H1 (cell line): ENCODE results near the gene CACNB2.

Experiments
- CHD7 ChIP-seq: fragments of 300-600 bp; sonication (generic); IDR thresholded peaks from 2 replicates; pipeline ENCODE4 v1.7.1; 2012; ENCODE audit warnings: low read length, moderate library complexity, mild to moderate bottlenecking, inconsistent platforms; ENCODE audit not compliant: insufficient replicate concordance
- EZH2 ChIP-seq: fragments of 200-600 bp; sonication (generic); IDR thresholded peaks from 2 replicates; pipeline ENCODE4 v1.7.1; 2012; ENCODE audit warnings: low read depth, mild to moderate bottlenecking, moderate library complexity, low read length, inconsistent platforms; ENCODE audit not compliant: severe bottlenecking
- POLR2A ChIP-seq, 2 experiments: IDR thresholded peaks; 1 replicate in 1 of 2; 2 replicates in 1 of 2; pipeline ENCODE4 v1.6.1; 2011; ENCODE audit warnings: low read depth in 2 of 2, low read length in 2 of 2, mild to moderate bottlenecking in 2 of 2; ENCODE audit errors: control extremely low read depth in 1 of 2
- TEAD4 ChIP-seq: IDR thresholded peaks from 2 replicates; pipeline ENCODE4 v1.6.1; 2012; ENCODE audit warnings: low read depth, low read length, inconsistent platforms, mixed read lengths
- USF2 ChIP-seq: IDR thresholded peaks from 2 replicates; pipeline ENCODE4 v1.6.1; 2011; ENCODE audit warnings: low read length, improper control_type of control experiment
- ZNF274 ChIP-seq: IDR thresholded peaks from 2 replicates; pipeline ENCODE4 v1.7.0; 2012; ENCODE audit warnings: low read length, borderline replicate concordance; ENCODE audit errors: extremely low read depth
- TF ChIP-seq, protein P1 (sequence below), 3 experiments: IDR thresholded peaks; 1 replicate in 2 of 3; 2 replicates in 1 of 3; pipeline versions ENCODE4 v1.5.1 to v1.6.1; 2011; ENCODE audit warnings: low read length in 3 of 3, mild to moderate bottlenecking in 3 of 3, inconsistent platforms in 2 of 3, low read depth in 1 of 3, moderate library complexity in 1 of 3; ENCODE audit not compliant: insufficient read depth in 1 of 3; ENCODE audit errors: control extremely low read depth in 1 of 3

- TF ChIP-seq CHD7, result no peak
- no peak for TF ChIP-seq EZH2
- no peak for TF ChIP-seq TEAD4
- no peak for TF ChIP-seq ZNF274
- TF ChIP-seq, protein P1, sequence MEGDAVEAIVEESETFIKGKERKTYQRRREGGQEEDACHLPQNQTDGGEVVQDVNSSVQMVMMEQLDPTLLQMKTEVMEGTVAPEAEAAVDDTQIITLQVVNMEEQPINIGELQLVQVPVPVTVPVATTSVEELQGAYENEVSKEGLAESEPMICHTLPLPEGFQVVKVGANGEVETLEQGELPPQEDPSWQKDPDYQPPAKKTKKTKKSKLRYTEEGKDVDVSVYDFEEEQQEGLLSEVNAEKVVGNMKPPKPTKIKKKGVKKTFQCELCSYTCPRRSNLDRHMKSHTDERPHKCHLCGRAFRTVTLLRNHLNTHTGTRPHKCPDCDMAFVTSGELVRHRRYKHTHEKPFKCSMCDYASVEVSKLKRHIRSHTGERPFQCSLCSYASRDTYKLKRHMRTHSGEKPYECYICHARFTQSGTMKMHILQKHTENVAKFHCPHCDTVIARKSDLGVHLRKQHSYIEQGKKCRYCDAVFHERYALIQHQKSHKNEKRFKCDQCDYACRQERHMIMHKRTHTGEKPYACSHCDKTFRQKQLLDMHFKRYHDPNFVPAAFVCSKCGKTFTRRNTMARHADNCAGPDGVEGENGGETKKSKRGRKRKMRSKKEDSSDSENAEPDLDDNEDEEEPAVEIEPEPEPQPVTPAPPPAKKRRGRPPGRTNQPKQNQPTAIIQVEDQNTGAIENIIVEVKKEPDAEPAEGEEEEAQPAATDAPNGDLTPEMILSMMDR (IDR thresholded peaks at IDR 0.05; ENCODE audit: control extremely low read depth in 1 of 3, insufficient read depth in 1 of 3, low read depth in 1 of 3, low read length in 3 of 3), result no peak
- no peak for TF ChIP-seq USF2
- no peak for TF ChIP-seq POLR2A (IDR thresholded peaks at IDR 0.05; ENCODE audit: control extremely low read depth in 1 of 2, low read depth in 2 of 2, low read length in 2 of 2)
These were observed 363.9 kb downstream of the CACNB2 start for GRCh38 chr10:18504161-18504560.
